Retinal pigment epithelial cell (primary cell): ENCODE data around the gene LAMB1.
A peak's percentile ranks its signal among the peaks of the same experiment; 100 is the strongest.

ENCODE experiments used
- DNase-seq: peaks from one replicate; pipeline ENCODE4 v3.0.0-alpha.2; 2010; ENCODE audit warnings: low read depth
- H3K4me3 ChIP-seq: 2 replicates; pipeline ENCODE4 v1.5.1; 2011; ENCODE audit warnings: mild to moderate bottlenecking, low read length, control low read depth, moderate library complexity
- CTCF ChIP-seq: conservative IDR thresholded peaks from 2 replicates; pipeline ENCODE4 v1.5.1; 2011; ENCODE audit warnings: low read depth, low read length, control low read depth, inconsistent platforms

LAMB1 gene

GRCh38 chr7:107876916-107877315, 126.0 kb downstream of the LAMB1 start:
- no peak for TF ChIP-seq CTCF
- DNase-seq = no peak
- H3K4me3 ChIP-seq = no peak overlapping the region

GRCh38 chr7:107874605-107875446, 128.1 kb downstream of the LAMB1 start:
- peak; percentile 78 for TF ChIP-seq CTCF
- H3K4me3 ChIP-seq = no peak overlapping the region
- DNase-seq = peak; percentile 15

- no peak overlapping the region for H3K4me3 ChIP-seq
- TF ChIP-seq CTCF = no peak
- DNase-seq = no peak
Observed at GRCh38 chr7:107874111-107874510, 128.8 kb downstream of the LAMB1 start.
